Measurements from ENCODE around the gene OR2D2.

DNA sequence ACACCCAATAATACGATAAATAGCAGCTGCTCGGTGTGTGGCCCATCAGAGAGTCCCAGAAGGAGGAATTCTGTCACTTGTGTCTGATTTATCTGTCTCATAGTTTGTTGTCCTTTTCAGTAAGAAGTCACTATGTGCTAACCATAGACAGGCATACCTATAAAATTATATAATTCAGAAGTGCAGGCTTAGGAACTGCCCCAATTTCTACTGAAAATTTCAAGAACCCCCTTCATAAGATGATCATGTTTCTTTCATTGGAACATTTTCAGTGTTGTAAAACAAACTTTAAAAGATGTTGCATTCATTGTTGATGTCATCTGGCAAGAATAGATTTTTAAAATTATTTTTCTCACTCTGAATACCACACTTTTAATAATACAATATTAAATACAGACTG, at the start of gene OR2D2:
- TF ChIP-seq, protein P1, sequence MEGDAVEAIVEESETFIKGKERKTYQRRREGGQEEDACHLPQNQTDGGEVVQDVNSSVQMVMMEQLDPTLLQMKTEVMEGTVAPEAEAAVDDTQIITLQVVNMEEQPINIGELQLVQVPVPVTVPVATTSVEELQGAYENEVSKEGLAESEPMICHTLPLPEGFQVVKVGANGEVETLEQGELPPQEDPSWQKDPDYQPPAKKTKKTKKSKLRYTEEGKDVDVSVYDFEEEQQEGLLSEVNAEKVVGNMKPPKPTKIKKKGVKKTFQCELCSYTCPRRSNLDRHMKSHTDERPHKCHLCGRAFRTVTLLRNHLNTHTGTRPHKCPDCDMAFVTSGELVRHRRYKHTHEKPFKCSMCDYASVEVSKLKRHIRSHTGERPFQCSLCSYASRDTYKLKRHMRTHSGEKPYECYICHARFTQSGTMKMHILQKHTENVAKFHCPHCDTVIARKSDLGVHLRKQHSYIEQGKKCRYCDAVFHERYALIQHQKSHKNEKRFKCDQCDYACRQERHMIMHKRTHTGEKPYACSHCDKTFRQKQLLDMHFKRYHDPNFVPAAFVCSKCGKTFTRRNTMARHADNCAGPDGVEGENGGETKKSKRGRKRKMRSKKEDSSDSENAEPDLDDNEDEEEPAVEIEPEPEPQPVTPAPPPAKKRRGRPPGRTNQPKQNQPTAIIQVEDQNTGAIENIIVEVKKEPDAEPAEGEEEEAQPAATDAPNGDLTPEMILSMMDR (IDR thresholded peaks at IDR 0.05; ENCODE audit: poor library complexity), result no peak
- TF ChIP-seq EZH2 (IDR thresholded peaks at IDR 0.05; ENCODE audit: borderline replicate concordance), result no peak

Data from hepatocyte (in vitro differentiated cells).